ENCODE data around the gene RABEPK.

DNA sequence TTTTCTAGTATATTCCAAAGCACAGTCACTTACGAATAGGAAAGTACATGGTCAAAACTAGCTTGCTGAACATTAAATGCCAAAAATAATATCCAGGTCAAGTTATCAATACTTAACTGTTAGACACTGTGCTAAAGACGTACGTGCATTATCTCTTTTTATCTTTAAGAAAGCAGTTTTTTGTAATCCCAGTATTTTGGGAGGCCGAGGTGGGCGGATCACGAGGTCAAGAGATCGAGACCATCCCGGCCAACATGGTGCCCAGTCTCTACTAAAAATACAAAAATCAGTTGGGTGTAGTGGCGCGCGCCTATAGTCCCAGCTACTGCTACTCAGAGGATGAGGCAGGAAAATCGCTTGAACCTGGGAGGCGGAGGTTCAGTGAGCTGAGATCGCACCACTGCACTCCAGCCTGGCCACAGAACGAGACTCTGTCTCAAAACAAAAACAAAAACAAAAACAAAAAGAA lies 43.5 kb downstream of the RABEPK start:
- no peak for TF ChIP-seq EZH2 (IDR thresholded peaks at IDR 0.05; ENCODE audit: insufficient read depth, poor library complexity, severe bottlenecking)
- no peak for TF ChIP-seq EZH2phosphoT487 (IDR thresholded peaks at IDR 0.05; ENCODE audit: insufficient read depth, low read depth)
